Brain pericyte (primary cell): ENCODE data around the gene DHRS1.

ENCODE experiments used
- DNase-seq: peaks from one replicate; pipeline ENCODE4 v3.0.0-alpha.2; 2012; ENCODE audit warnings: low read depth, low spot score

The DHRS1 gene

GRCh38 chr14:24309538-24310264 is 10.1 kb upstream of the DHRS1 start, which contains the start of gene LTB4R2:
Gene LTB4R2 (plus strand): TSS chr14:24310140. CDS start chr14:24310665, 525 bp downstream.
- DNase-seq: no peak

- DNase-seq: no peak
Observed at GRCh38 chr14:24308342-24309124, 9.0 kb upstream of the DHRS1 start.

GRCh38 chr14:24307575-24308341 is 8.2 kb upstream of the DHRS1 start, which contains the start of gene CIDEB:
Gene CIDEB (minus strand): TSS chr14:24307977. CDS start chr14:24307858, 119 bp downstream.
- DNase-seq: no peak

GRCh38 chr14:24307156-24307574 is 7.6 kb upstream of the DHRS1 start:
- no peak for DNase-seq

- no peak for DNase-seq
Observed at GRCh38 chr14:24304019-24304387, 4.4 kb upstream of the DHRS1 start.

GRCh38 chr14:24300326-24300980 is 873 bp upstream of the DHRS1 start:
- DNase-seq: no peak

- DNase-seq: no peak
Observed at GRCh38 chr14:24298892-24299254, 707 bp downstream of the DHRS1 start.

GRCh38 chr14:24297190-24297964 is 2.2 kb downstream of the DHRS1 start:
- no peak for DNase-seq

- peak; percentile 47 for DNase-seq
Observed at GRCh38 chr14:24296341-24297157, 3.0 kb downstream of the DHRS1 start.

GRCh38 chr14:24293525-24293924 is 6.1 kb downstream of the DHRS1 start:
- DNase-seq: no peak

GRCh38 chr14:24292118-24292807 is 7.3 kb downstream of the DHRS1 start:
- no peak for DNase-seq

- DNase-seq: no peak
Observed at GRCh38 chr14:24291446-24292117, 8.0 kb downstream of the DHRS1 start.

GRCh38 chr14:24290746-24291145 is 8.8 kb downstream of the DHRS1 start:
- DNase-seq: no peak

- no peak for DNase-seq
Observed at GRCh38 chr14:24289649-24290280, 9.8 kb downstream of the DHRS1 start.

GRCh38 chr14:24286996-24287395 is 12.6 kb downstream of the DHRS1 start:
- no peak for DNase-seq

- no peak for DNase-seq
Observed at GRCh38 chr14:24285351-24285750, 14.2 kb downstream of the DHRS1 start.

- no peak for DNase-seq
Observed at GRCh38 chr14:24284501-24285035, 15.0 kb downstream of the DHRS1 start.
